GM13977 (cell line): ENCODE results near the gene SLC6A4.

Source experiments
- DNase-seq: peaks from one replicate; pipeline ENCODE4 v3.0.0; 2012; ENCODE audit warnings: low spot score
- in situ Hi-C: fragments of 300-500 bp; cut with MboI; formaldehyde crosslinking; loops from one replicate; pipeline ENCODE4 v1.12.0; 2022; ENCODE audit warnings: low sequenced_read_pairs, low pct_unique_long_range_greater_than_20kb, mixed read lengths, inconsistent platforms; ENCODE audit not compliant: unreplicated experiment
- TF ChIP-seq, protein P1 (sequence below): IDR thresholded peaks from 2 replicates; pipeline ENCODE4 v1.5.1; 2012; ENCODE audit warnings: mild to moderate bottlenecking, control low read depth; ENCODE audit not compliant: insufficient read depth; ENCODE audit errors: extremely low read depth, missing control alignments

Gene SLC6A4

GRCh38 chr17:30165147-30165546 is 70.3 kb downstream of the SLC6A4 start:
- no peak for DNase-seq
- in situ Hi-C loops = no loop called here
- TF ChIP-seq, protein P1, sequence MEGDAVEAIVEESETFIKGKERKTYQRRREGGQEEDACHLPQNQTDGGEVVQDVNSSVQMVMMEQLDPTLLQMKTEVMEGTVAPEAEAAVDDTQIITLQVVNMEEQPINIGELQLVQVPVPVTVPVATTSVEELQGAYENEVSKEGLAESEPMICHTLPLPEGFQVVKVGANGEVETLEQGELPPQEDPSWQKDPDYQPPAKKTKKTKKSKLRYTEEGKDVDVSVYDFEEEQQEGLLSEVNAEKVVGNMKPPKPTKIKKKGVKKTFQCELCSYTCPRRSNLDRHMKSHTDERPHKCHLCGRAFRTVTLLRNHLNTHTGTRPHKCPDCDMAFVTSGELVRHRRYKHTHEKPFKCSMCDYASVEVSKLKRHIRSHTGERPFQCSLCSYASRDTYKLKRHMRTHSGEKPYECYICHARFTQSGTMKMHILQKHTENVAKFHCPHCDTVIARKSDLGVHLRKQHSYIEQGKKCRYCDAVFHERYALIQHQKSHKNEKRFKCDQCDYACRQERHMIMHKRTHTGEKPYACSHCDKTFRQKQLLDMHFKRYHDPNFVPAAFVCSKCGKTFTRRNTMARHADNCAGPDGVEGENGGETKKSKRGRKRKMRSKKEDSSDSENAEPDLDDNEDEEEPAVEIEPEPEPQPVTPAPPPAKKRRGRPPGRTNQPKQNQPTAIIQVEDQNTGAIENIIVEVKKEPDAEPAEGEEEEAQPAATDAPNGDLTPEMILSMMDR = no peak

- TF ChIP-seq, protein P1 = no peak
- in situ Hi-C loops = no loop called here
- DNase-seq = no peak
These were observed 71.0 kb downstream of the SLC6A4 start for GRCh38 chr17:30164531-30164930.

DNA sequence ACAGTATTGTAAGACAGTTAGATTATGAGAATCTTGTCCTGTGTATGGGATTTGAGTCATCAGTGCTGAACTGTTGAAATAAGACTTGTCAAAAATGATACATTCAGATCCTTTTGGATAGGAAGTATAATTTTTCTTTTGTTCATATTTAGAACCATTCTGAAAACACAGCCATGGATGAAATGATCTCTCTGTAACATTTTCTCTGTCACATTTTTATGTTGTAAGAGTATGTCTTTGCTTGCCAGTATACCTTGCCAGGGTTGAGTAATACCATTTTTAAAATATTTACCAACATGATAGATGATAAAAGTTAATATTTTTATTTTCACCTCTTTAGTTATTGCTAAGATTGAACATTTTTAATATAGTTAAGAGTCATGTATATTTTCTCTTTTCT is 73.9 kb downstream of the SLC6A4 start:
- in situ Hi-C loops = no loop called here
- TF ChIP-seq, protein P1 = no peak
- no peak for DNase-seq

DNA sequence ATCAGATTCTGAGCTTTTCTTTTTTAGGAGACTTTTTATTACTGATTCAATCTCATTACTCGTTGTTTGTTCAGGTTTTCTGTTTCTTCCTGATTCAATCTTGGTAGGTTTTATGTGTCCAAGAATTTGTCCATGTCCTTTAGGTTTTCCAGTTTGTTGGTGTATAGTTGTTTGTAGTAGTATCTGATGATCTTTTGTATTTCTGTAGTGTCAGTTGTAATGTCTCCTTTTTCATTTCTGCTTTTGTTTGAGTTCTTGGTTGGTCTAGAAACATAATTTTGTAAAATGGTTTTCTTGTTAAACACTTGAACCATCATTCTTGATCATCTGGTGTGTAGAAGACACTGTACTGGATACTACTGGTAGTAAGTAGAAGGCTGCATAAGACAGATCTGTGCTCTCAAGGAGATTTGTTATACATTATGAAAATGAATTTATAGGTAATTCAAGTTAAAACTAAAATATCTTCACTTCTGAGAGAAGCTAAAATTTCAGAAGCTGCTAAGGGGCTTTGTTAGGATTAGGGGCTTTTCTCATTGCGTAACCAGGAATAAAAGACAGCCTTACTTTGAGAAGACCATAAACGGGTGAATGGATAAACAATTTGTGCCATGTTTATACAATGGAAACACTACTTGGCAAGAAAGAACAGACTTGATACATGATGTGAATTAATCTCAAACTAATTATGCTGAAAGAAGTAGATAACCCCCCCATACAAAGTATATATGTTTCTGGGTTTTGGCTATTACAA is 74.9 kb downstream of the SLC6A4 start:
- no peak for DNase-seq
- in situ Hi-C loops = no loop called here
- TF ChIP-seq, protein P1 = no peak

DNA sequence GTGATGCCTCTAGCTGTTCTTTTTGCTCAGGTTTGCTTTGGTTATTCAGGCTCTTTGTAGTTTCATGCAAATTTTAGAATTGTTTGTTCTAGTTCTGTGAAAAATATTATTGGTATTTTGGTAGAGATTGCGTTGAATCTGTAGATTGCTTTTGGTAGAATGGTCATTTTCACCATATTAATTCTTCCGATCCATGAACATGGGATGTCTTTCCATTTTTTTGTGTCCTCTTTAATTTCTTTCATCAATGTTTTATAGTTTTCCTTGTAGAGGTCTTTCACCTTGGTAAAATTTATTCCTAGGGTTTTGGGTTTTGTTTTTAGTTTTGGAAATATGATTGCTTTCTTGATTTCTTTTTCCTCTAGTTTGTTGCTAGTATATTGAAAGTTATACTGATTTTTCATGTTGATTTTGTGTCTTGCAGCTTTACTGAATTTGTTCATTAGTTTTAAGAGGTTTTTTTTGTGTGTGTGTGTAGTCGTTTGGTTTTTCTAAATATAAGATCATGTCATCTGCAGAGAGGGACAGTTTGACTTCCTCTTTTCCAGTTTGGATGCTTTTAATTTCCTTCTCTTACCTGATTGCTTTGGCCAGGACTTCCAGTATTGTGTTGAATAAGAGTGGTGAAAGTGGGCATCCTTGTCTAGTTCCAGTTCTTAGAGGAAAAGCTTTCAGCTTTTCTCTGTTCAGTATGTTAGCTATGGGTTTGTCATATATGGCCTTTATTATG is 76.4 kb downstream of the SLC6A4 start:
- TF ChIP-seq, protein P1 = no peak
- in situ Hi-C loops = no loop called here
- DNase-seq = no peak

GRCh38 chr17:30155389-30155788 is 80.1 kb downstream of the SLC6A4 start:
- in situ Hi-C loops = no loop called here
- TF ChIP-seq, protein P1 = no peak
- no peak for DNase-seq
